Memory B cell (primary cell): ENCODE data around the gene AQP9.
"Not testable (repeated sequence)": the region's sequence is repeated elsewhere in the genome, so short reads cannot be mapped to it uniquely, and the experiment has no call there.

Experiments
- ATAC-seq: fragments of 150-1000 bp; cut with Tn5 transposase; 2 replicates; pipeline ENCODE4 v1.10.0; 2021; ENCODE audit warnings: low read depth, mild to moderate bottlenecking, moderate library complexity
- DNase-seq, 2 donors: peaks; one replicate each; pipeline ENCODE4 v3.0.0; 2022; ENCODE audit warnings: low spot score in 2 of 2
- H3K27ac Mint-ChIP-seq: one replicate; pipeline ENCODE4 v1.8.0; 2022; ENCODE audit warnings: mild to moderate bottlenecking, moderate library complexity, mixed read lengths
- H3K27me3 Mint-ChIP-seq: one replicate; pipeline ENCODE4 v1.8.0; 2022; ENCODE audit warnings: mixed read lengths
- H3K36me3 Mint-ChIP-seq: one replicate; pipeline ENCODE4 v1.8.0; 2022; ENCODE audit warnings: mild to moderate bottlenecking, mixed read lengths
- H3K4me1 Mint-ChIP-seq: one replicate; pipeline ENCODE4 v1.8.0; 2022; ENCODE audit warnings: mixed read lengths
- H3K4me3 Mint-ChIP-seq: one replicate; pipeline ENCODE4 v1.8.0; 2022; ENCODE audit warnings: mild to moderate bottlenecking, moderate library complexity, mixed read lengths
- H3K9me3 Mint-ChIP-seq: one replicate; pipeline ENCODE4 v1.8.0; 2022; ENCODE audit warnings: mixed read lengths

The AQP9 gene

GRCh38 chr15:58178668-58179067 lies 40.5 kb downstream of the AQP9 start:
- peaks cover 18% of the 10 kb centered on the region for H3K27me3 Mint-ChIP-seq
- no peaks in the 10 kb centered on the region for H3K4me1 Mint-ChIP-seq
- H3K27ac Mint-ChIP-seq = no peak overlapping the region
- ATAC-seq (no peak), DNase-seq (no peak)
- H3K36me3 Mint-ChIP-seq = no peaks in the 10 kb centered on the region
- H3K9me3 Mint-ChIP-seq = peaks cover 1% of the 10 kb centered on the region
- no peak overlapping the region for H3K4me3 Mint-ChIP-seq

- DNase-seq (no peak), ATAC-seq (no peak)
- peaks cover 17% of the 10 kb centered on the region for H3K27me3 Mint-ChIP-seq
Measured at GRCh38 chr15:58179206-58179605, 41.0 kb downstream of the AQP9 start.

GRCh38 chr15:58179741-58180381 lies 41.7 kb downstream of the AQP9 start:
- Mint-ChIP-seq H3K36me3 (no peaks in the 10 kb centered on the region), H3K9me3 (peaks cover 1% of the 10 kb centered on the region), H3K4me1 (no peaks in the 10 kb centered on the region), H3K27ac (no peak overlapping the region), H3K4me3 (no peak overlapping the region), H3K27me3 (peaks cover 17% of the 10 kb centered on the region)
- no peak for ATAC-seq
- DNase-seq = no peak

More at GRCh38 chr15:58179206-58179605, 41.0 kb downstream of the AQP9 start:
- H3K9me3 Mint-ChIP-seq = peaks cover 1% of the 10 kb centered on the region
- no peaks in the 10 kb centered on the region for H3K36me3 Mint-ChIP-seq
- no peak overlapping the region for H3K27ac Mint-ChIP-seq
- no peaks in the 10 kb centered on the region for H3K4me1 Mint-ChIP-seq
- H3K4me3 Mint-ChIP-seq = no peak overlapping the region

GRCh38 chr15:58182460-58183163 lies 44.4 kb downstream of the AQP9 start:
- no peak overlapping the region for H3K27ac Mint-ChIP-seq

GRCh38 chr15:58185439-58185838 lies 47.3 kb downstream of the AQP9 start:
- Mint-ChIP-seq H3K4me3 (no peak overlapping the region), H3K9me3 (no peaks in the 10 kb centered on the region), H3K4me1 (no peaks in the 10 kb centered on the region), H3K36me3 (no peaks in the 10 kb centered on the region), H3K27me3 (peaks cover 11% of the 10 kb centered on the region), H3K27ac (no peak overlapping the region)
- DNase-seq = no peak
- no peak for ATAC-seq

More at GRCh38 chr15:58182460-58183163, 44.4 kb downstream of the AQP9 start:
- Mint-ChIP-seq H3K36me3 (no peaks in the 10 kb centered on the region), H3K27me3 (peaks cover 14% of the 10 kb centered on the region), H3K9me3 (no peaks in the 10 kb centered on the region), H3K4me3 (no peak overlapping the region), H3K4me1 (no peaks in the 10 kb centered on the region)
- no peak for DNase-seq
- no peak for ATAC-seq

GRCh38 chr15:58189148-58189811 lies 51.1 kb downstream of the AQP9 start:
- Mint-ChIP-seq H3K27me3 (peaks cover 6% of the 10 kb centered on the region), H3K27ac (no peak overlapping the region), H3K4me1 (no peaks in the 10 kb centered on the region), H3K9me3 (peaks cover 1% of the 10 kb centered on the region), H3K36me3 (no peaks in the 10 kb centered on the region), H3K4me3 (no peak overlapping the region)
- ATAC-seq (no peak), DNase-seq (no peak)

- no peaks in the 10 kb centered on the region for H3K4me1 Mint-ChIP-seq
- no peak overlapping the region for H3K27ac Mint-ChIP-seq
- H3K36me3 Mint-ChIP-seq = no peaks in the 10 kb centered on the region
- no peak for ATAC-seq
- peaks cover 3% of the 10 kb centered on the region for H3K9me3 Mint-ChIP-seq
- H3K27me3 Mint-ChIP-seq = peaks cover 12% of the 10 kb centered on the region
- no peak overlapping the region for H3K4me3 Mint-ChIP-seq
- no peak for DNase-seq
Measured at GRCh38 chr15:58190419-58190818, 52.2 kb downstream of the AQP9 start.

- not testable (repeated sequence) for H3K9me3 Mint-ChIP-seq
Measured at GRCh38 chr15:58193636-58194035, 55.5 kb downstream of the AQP9 start.

GRCh38 chr15:58200739-58201138 lies 62.6 kb downstream of the AQP9 start:
- H3K27me3 Mint-ChIP-seq = peaks cover 6% of the 10 kb centered on the region
- ATAC-seq (no peak), DNase-seq (no peak)
- H3K36me3 Mint-ChIP-seq = no peaks in the 10 kb centered on the region
- no peak overlapping the region for H3K27ac Mint-ChIP-seq
- H3K9me3 Mint-ChIP-seq = peaks cover 2% of the 10 kb centered on the region
- no peak overlapping the region for H3K4me3 Mint-ChIP-seq
- no peaks in the 10 kb centered on the region for H3K4me1 Mint-ChIP-seq

More at GRCh38 chr15:58193636-58194035, 55.5 kb downstream of the AQP9 start:
- H3K4me3 Mint-ChIP-seq, H3K27ac Mint-ChIP-seq, ATAC-seq, H3K4me1 Mint-ChIP-seq, DNase-seq, H3K36me3 Mint-ChIP-seq: not testable (repeated sequence)
- peaks cover 16% of the 10 kb centered on the region for H3K27me3 Mint-ChIP-seq

GRCh38 chr15:58201516-58201915 lies 63.3 kb downstream of the AQP9 start:
- no peak for DNase-seq
- no peak for ATAC-seq
- Mint-ChIP-seq H3K4me1 (no peaks in the 10 kb centered on the region), H3K9me3 (peaks cover 2% of the 10 kb centered on the region), H3K36me3 (no peaks in the 10 kb centered on the region), H3K27me3 (peaks cover 3% of the 10 kb centered on the region), H3K4me3 (no peak overlapping the region), H3K27ac (no peak overlapping the region)

GRCh38 chr15:58203537-58203936 lies 65.4 kb downstream of the AQP9 start:
- DNase-seq (no peak), ATAC-seq (no peak)
- Mint-ChIP-seq H3K27ac (no peak overlapping the region), H3K36me3 (no peaks in the 10 kb centered on the region), H3K9me3 (no peaks in the 10 kb centered on the region), H3K4me1 (no peaks in the 10 kb centered on the region), H3K4me3 (no peak overlapping the region), H3K27me3 (peaks cover 1% of the 10 kb centered on the region)

GRCh38 chr15:58206151-58206550 lies 68.0 kb downstream of the AQP9 start:
- no peaks in the 10 kb centered on the region for H3K9me3 Mint-ChIP-seq
- H3K27me3 Mint-ChIP-seq = peaks cover 5% of the 10 kb centered on the region
- no peak overlapping the region for H3K4me3 Mint-ChIP-seq
- ATAC-seq (no peak), DNase-seq (no peak)
- H3K27ac Mint-ChIP-seq = no peak overlapping the region
- no peaks in the 10 kb centered on the region for H3K4me1 Mint-ChIP-seq
- no peaks in the 10 kb centered on the region for H3K36me3 Mint-ChIP-seq

- H3K36me3 Mint-ChIP-seq, H3K27me3 Mint-ChIP-seq, H3K4me1 Mint-ChIP-seq, H3K4me3 Mint-ChIP-seq, ATAC-seq, H3K9me3 Mint-ChIP-seq, H3K27ac Mint-ChIP-seq, DNase-seq: not testable (repeated sequence)
Measured at GRCh38 chr15:58208217-58208616, 70.0 kb downstream of the AQP9 start.

GRCh38 chr15:58209007-58209481 lies 70.9 kb downstream of the AQP9 start:
- not testable (repeated sequence) for H3K9me3 Mint-ChIP-seq, DNase-seq, H3K36me3 Mint-ChIP-seq, H3K4me1 Mint-ChIP-seq, H3K27ac Mint-ChIP-seq, H3K4me3 Mint-ChIP-seq, ATAC-seq, H3K27me3 Mint-ChIP-seq
